Ovary (tissue), 9 donors: ENCODE data around the gene ZBTB34. TPM values are rescaled to one million over a fixed set of nuclear protein-coding genes. Genes with fewer than 3 reads are reported as not detected.

Experiments used
- DNase-seq, 5 donors: peaks; one replicate each; pipeline ENCODE4 v3.0.0-alpha.2; 2019 to 2020
- H3K27ac ChIP-seq, 2 donors: fragments of 200-600 bp; one replicate each; pipeline versions ENCODE4 v1.5.1 to v1.8.0; 2019 to 2022
- H3K27me3 ChIP-seq: fragments of 200-600 bp; one replicate; pipeline ENCODE4 v1.8.0; 2022
- H3K36me3 ChIP-seq: fragments of 200-600 bp; sonication (generic); one replicate; pipeline ENCODE4 v1.5.1; 2019
- H3K4me1 ChIP-seq: one replicate; pipeline ENCODE4 v1.8.1; 2013; ENCODE audit warnings: mild to moderate bottlenecking, moderate library complexity; ENCODE audit not compliant: insufficient read depth
- H3K4me3 ChIP-seq: fragments of 200-600 bp; sonication (generic); one replicate; pipeline ENCODE4 v1.5.1; 2017
- H3K9me3 ChIP-seq, 2 donors: fragments of 200-600 bp in 1 of 2; sonication (generic) in 1 of 2; one replicate each; pipeline versions ENCODE4 v1.5.1 to v1.8.1; 2013 to 2019; ENCODE audit warnings: mild to moderate bottlenecking in 1 of 2, moderate library complexity in 1 of 2
- EP300 ChIP-seq: sonication (generic); formaldehyde crosslinking; IDR thresholded peaks from one replicate; pipeline ENCODE4 v1.6.1; 2017; ENCODE audit warnings: antibody characterized with exemption
- POLR2A ChIP-seq: fragments of 450-650 bp; IDR thresholded peaks from one replicate; pipeline ENCODE4 v1.6.1; 2017; ENCODE audit warnings: antibody characterized with exemption, mild to moderate bottlenecking, moderate library complexity
- WGBS, 3 donors: extraction: QIAGEN DNeasy Blood & Tissue Kit in 1 of 3; methylation state at CpG; one replicate each; pipeline versions ENCODE4 v1.1.5 to v1.1.7; 2013 to 2017; 5-methylcytosine and 5-hydroxymethylcytosine counted together
- intact Hi-C, 4 donors: fragments of 100-400 bp; cut with DNase I; formaldehyde crosslinking; loops; one replicate each; pipeline versions ENCODE4 v1.11.0 to v1.15.1; 2022 to 2023
- polyA plus RNA-seq, 2 donors: library from polyadenylated mRNA; stranded (reverse); fragments of 200-250 nt in 1 of 2; fragments of 350-450 nt in 1 of 2; fragmentation: Illumina TruSeq in 1 of 2; extraction: RNeasy Lipid Tissue Mini Kit (QIAGEN cat#74804) in 1 of 2; gene quantifications; one replicate each; pipeline ENCODE4 v1.2.3, GENCODE V29; 2013 to 2014
- total RNA-seq, 7 donors: library from RNA; depleted of rRNA in 2 of 7; stranded (reverse); fragments of >200 nt in 2 of 7; fragmentation: NEBNext Ultra II Directional in 3 of 7; extraction: Animal tissue kit (Norgen Biotek cat#: 25700) in 3 of 7; gene quantifications; one replicate each; pipeline versions ENCODE4 v1.1.0 to v1.2.4, GENCODE V29; 2016 to 2023
- TF ChIP-seq, protein P1 (sequence below), 3 donors: fragments of 450-650 bp in 2 of 3; fragments of 200-600 bp in 1 of 3; IDR thresholded peaks; one replicate each; pipeline versions ENCODE4 v1.5.1 to v1.8.0; 2016 to 2022; ENCODE audit warnings: antibody characterized with exemption in 3 of 3, mild to moderate bottlenecking in 1 of 3
- donor health status: DM: no; HTN: no; CAD: no; lungs with moderate emphysema.
- donor health status: DM: no; HTN: no; CAD: no.
- donor health status: Bipolar disorder and iron deficiency.
- donor health status: DM: yes; HTN: yes; CAD: no.
- donor health status: DM: no; HTN: no; CAD: no.
- donor health status: DM: yes; HTN: yes; CAD: no.

The ZBTB34 gene
- total and polyA plus RNA-seq, 9 donors: 3.4 to 10.0 (median 8.7) TPM

DNA sequence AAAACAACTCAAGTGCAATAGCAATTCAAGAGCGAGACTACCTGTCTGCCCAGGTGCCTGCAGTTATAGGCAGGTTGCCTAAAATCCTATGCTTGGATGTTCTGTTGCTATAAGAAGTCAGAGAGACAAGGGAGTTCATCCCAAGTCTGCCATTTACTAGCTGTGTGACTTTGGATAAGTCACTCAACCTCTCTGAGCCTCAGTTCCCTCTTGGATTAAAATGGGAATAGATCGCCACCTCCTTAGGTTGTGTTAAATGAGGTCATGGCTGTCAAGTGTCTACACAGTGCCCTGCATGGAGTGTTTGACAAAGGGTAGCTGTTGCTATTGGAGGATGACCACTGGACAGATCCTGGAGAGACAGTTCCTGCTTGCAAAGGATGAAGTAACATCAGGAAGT is 1.3 kb upstream of the ZBTB34 start:
- TF ChIP-seq, protein P1, sequence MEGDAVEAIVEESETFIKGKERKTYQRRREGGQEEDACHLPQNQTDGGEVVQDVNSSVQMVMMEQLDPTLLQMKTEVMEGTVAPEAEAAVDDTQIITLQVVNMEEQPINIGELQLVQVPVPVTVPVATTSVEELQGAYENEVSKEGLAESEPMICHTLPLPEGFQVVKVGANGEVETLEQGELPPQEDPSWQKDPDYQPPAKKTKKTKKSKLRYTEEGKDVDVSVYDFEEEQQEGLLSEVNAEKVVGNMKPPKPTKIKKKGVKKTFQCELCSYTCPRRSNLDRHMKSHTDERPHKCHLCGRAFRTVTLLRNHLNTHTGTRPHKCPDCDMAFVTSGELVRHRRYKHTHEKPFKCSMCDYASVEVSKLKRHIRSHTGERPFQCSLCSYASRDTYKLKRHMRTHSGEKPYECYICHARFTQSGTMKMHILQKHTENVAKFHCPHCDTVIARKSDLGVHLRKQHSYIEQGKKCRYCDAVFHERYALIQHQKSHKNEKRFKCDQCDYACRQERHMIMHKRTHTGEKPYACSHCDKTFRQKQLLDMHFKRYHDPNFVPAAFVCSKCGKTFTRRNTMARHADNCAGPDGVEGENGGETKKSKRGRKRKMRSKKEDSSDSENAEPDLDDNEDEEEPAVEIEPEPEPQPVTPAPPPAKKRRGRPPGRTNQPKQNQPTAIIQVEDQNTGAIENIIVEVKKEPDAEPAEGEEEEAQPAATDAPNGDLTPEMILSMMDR (IDR thresholded peaks at IDR 0.05): no peak
- TF ChIP-seq POLR2A (no peak), EP300 (no peak)
- DNase-seq: no peak
- no peak overlapping the region for H3K27ac ChIP-seq
- H3K4me1 ChIP-seq: peaks cover 12% of the 10 kb centered on the region
- no peaks in the 10 kb centered on the region for H3K9me3 ChIP-seq
- intact Hi-C loops: no loop called here
- H3K4me3 ChIP-seq: no peak overlapping the region
- no peaks in the 10 kb centered on the region for H3K27me3 ChIP-seq
- 83 to 90% (median 84%) methylated on average over 2 of the region's 2 CpGs for WGBS, 3 donors
- H3K36me3 ChIP-seq: no peaks in the 10 kb centered on the region

DNA sequence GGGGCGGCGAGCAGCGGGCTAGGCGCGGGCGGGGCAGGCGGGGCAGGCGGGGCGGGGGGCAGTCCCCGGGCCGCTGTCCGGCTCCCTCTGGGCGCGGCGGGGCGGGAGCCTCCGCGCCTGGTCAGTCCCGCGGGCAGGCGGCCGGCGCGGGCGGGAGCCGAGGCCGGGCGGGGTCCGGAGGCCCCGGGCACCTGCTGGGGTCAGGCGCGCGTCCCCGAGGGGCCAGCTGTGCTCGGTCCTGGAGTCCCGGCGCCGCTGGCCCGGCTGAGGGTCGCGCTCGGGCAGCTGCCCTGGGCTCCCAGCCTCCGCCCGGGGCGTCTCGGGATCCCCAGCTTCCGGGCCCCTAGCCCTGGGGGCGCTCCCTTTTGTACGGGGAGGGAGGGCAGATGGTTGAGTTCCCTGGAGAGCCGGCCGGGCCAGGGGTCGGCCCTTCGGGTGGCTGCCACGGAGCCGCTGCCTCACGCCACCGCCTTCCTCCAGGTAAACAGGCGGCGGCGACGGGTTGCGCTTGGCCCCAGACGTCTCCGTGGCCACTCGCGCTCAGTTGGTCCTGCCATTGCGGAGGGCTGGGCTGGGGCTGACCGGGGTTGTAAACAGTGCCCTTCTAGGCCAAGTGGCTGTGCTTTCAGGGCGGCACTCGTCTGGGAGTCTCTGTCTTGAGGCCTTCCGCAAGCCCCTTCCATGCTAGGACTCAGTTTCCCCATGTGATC is 473 bp downstream of the ZBTB34 start:
- H3K4me3 ChIP-seq: peak overlapping the region; percentile 77
- DNase-seq: peak in 2 of 5 donors; percentile 26
- WGBS, 3 donors: 0 to 1% (median 0%) methylated on average over 21 to 71 of the region's 71 CpGs
- H3K9me3 ChIP-seq: no peaks in the 10 kb centered on the region
- intact Hi-C loops: no loop called here
- no peaks in the 10 kb centered on the region for H3K36me3 ChIP-seq
- peak overlapping the region; percentile 22 to 77 for H3K27ac ChIP-seq
- peaks cover 12% of the 10 kb centered on the region for H3K4me1 ChIP-seq
- TF ChIP-seq EP300 (no peak), POLR2A (no peak)
- TF ChIP-seq, protein P1 (IDR thresholded peaks at IDR 0.05): no peak
- H3K27me3 ChIP-seq: no peaks in the 10 kb centered on the region

DNA sequence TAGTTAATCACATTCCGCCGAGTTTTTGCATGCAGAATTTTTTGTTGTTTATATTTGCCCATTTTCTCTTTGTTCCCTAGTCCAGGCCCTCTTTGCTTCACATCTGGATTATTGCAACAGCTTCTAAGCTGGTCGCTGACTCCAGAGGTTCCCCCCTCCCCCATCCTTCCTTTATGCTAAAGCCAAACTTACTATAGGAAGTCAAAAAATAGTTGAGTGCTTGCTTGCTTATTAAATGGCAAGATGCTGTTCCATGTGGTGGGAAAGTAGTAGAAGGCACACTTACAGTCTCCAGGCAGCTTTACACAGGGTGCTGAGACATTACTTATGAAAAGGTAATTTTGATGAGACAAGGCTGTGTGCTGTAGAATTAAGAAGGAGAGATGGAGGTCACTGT is 1.3 kb downstream of the ZBTB34 start:
- TF ChIP-seq, protein P1 (IDR thresholded peaks at IDR 0.05): no peak
- TF ChIP-seq EP300: no peak
- TF ChIP-seq POLR2A: no peak
- 9 to 17% (median 12%) methylated on average over 3 of the region's 3 CpGs for WGBS, 3 donors
- H3K27ac ChIP-seq: no peak overlapping the region

DNA sequence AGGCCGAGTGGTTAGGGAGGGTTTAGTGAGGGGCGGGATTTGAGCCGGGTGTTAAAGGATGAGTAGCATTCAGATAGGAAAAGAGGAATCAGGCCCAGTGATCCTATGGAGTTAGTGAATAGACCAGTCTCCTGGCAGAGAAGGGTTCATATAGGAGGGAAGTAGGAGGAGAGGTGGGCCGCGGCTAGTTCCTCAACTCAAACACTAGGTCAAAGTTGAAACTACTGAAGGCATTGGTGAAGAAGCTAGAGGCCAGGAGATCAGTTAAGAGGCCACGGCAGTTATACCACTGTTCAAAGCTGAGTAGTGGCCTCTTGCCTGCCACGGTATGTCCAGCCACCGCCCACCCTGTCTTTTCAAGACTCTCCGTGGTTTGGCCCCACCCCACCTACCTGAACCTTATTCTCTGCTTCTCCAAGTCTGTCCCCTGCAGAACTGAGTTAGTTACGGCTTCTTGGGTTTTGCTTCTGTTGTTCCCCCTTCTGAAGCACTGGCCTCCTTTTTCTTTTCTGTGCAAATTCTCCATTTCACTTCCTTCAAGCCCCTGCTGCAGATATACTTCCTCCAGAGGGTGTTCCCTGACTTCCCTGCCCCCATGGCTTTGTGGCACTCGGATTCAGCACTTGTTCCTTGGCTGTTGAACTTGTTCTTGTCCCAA is 1.8 kb downstream of the ZBTB34 start:
- no peak overlapping the region for H3K27ac ChIP-seq
- H3K4me1 ChIP-seq: peaks cover 12% of the 10 kb centered on the region
- H3K36me3 ChIP-seq: no peaks in the 10 kb centered on the region
- peak overlapping the region; percentile 77 for H3K4me3 ChIP-seq
- WGBS, 3 donors: 46 to 56% (median 52%) methylated on average over 11 of the region's 11 CpGs
- no peaks in the 10 kb centered on the region for H3K27me3 ChIP-seq
- no peaks in the 10 kb centered on the region for H3K9me3 ChIP-seq
- TF ChIP-seq POLR2A (no peak), EP300 (no peak)
- TF ChIP-seq, protein P1 (IDR thresholded peaks at IDR 0.05): no peak
- intact Hi-C loops: no loop called here
- DNase-seq: no peak

More for the DNA sequence above, 1.3 kb downstream of the ZBTB34 start:
- no peaks in the 10 kb centered on the region for H3K36me3 ChIP-seq
- peaks cover 12% of the 10 kb centered on the region for H3K4me1 ChIP-seq
- DNase-seq: no peak
- intact Hi-C loops: no loop called here
- no peaks in the 10 kb centered on the region for H3K9me3 ChIP-seq
- peak overlapping the region; percentile 77 for H3K4me3 ChIP-seq
- H3K27me3 ChIP-seq: no peaks in the 10 kb centered on the region
